22Rv1 (cell line): ENCODE data around the gene DCXR.

Experiments used
- ZFX ChIP-seq: fragments of 450-650 bp; IDR thresholded peaks from 2 replicates; pipeline ENCODE4 v1.6.1; 2017; ENCODE audit warnings: antibody characterized with exemption, borderline replicate concordance
- TF ChIP-seq, protein P1 (sequence below): fragments of 450-650 bp; IDR thresholded peaks from 2 replicates; pipeline ENCODE4 v1.5.1; 2017; ENCODE audit warnings: mild to moderate bottlenecking

DNA sequence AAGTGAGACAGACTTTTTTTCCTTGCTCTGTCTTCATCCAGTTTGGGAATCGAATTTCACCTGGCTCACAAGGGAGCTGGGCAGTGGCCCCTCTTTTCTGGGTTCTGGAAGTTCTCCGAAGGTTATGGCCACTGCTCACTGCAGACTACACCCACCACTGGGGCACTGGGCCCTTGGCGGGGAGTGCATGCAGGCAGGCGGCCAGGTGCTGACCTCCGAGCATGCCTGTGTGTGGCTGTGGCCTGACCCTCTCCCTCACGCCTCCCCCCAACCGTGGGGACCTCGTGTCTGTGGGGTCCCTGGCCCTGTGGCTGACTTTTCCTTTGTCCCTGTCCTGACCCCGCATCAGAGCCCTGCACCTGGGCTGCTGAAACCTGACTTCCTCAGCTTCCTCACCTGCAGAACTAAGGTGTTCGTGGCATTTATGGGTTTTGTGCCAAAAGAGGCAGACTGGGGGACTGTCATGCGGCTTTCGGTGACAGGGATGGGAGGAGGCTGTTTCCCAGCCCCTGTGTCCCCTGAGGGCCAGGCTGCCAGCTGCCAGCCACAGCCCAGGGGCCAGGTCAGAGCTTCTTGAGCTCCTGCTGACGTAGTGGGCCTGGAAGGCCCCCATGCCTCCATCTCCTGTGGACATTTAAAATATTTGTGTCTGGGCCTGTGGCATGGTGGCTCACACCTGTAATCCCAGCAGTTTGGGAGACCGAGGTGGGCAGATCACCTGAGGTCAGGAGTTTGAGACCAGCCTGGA is 38.6 kb downstream of the DCXR start:
- TF ChIP-seq, protein P1, sequence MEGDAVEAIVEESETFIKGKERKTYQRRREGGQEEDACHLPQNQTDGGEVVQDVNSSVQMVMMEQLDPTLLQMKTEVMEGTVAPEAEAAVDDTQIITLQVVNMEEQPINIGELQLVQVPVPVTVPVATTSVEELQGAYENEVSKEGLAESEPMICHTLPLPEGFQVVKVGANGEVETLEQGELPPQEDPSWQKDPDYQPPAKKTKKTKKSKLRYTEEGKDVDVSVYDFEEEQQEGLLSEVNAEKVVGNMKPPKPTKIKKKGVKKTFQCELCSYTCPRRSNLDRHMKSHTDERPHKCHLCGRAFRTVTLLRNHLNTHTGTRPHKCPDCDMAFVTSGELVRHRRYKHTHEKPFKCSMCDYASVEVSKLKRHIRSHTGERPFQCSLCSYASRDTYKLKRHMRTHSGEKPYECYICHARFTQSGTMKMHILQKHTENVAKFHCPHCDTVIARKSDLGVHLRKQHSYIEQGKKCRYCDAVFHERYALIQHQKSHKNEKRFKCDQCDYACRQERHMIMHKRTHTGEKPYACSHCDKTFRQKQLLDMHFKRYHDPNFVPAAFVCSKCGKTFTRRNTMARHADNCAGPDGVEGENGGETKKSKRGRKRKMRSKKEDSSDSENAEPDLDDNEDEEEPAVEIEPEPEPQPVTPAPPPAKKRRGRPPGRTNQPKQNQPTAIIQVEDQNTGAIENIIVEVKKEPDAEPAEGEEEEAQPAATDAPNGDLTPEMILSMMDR: no peak
- TF ChIP-seq ZFX: no peak
